CD4-positive, alpha-beta T cell treated with Interleukin-4 for 1 hour (primary cell): ENCODE results near the gene MBTPS1.

Source experiments
- DNase-seq, 2 donors: peaks; one replicate each; pipeline ENCODE4 v3.0.0-alpha.2; 2020 to 2022

MBTPS1 gene

DNA sequence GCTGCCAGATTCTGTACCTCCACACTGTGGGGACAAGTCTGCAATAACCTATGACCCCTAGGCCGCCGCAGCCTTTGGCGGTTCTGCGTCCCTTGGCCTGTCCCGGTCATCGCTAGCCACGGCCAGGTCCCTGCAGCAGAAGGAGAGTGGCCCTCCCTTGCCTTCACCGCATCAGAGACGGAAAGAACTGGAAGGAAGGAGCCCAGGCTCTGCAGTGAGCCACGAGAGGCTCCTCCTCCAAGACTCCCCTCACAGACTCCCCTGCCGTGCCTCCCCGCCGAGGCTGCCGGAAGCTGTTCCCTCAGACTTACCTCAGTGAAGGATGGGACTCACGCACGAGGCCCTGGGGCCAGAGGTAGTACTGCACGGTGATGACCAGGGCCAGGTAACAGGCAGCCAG is 85.2 kb downstream of the MBTPS1 start:
- DNase-seq = no peak

GRCh38 chr16:84029297-84030047 is 87.3 kb downstream of the MBTPS1 start:
- DNase-seq = no peak

- no peak for DNase-seq
These were observed 89.1 kb downstream of the MBTPS1 start for GRCh38 chr16:84027625-84028024.

DNA sequence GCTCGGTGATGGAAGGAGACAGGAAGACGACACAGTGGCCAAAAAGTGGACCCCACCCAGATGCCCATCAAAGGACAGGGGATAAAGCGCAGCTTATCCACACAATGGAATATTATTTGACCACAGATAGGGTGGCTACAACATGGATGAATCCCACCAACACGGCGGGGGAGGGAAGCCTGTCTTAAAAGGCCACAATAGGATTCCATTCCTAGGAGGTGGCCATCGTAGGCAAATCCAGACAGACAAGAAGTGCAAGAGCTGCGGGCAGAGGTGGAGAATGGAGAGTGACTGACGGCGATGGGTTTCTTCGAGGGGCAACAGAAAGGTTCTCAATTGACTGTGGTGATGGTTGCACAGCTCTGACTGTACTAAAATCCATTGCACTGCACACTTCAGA is 90.1 kb downstream of the MBTPS1 start:
- no peak for DNase-seq

GRCh38 chr16:84024854-84025253 is 91.9 kb downstream of the MBTPS1 start:
- no peak for DNase-seq

DNA sequence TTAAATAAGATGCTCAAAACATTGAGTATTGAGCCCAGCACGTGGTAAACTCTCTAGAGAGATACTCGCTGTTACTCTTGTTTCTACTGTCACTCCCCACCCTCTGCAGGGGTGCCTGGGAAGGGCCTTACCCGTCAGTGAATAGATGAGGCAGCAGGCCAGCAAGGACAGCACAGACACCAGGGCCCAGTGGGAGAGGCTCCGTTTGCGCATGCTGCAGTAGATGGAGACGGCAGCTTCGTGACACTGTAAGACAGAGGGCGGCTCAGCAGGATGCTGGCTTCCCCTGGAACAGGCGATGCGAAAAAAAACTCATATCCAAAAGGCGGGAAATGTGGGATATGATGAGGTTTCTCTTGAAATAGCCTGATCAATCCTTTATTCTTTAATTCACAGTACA is 94.1 kb downstream of the MBTPS1 start:
- DNase-seq = no peak

- no peak for DNase-seq
These were observed 95.3 kb downstream of the MBTPS1 start for GRCh38 chr16:84021488-84021887.

DNA sequence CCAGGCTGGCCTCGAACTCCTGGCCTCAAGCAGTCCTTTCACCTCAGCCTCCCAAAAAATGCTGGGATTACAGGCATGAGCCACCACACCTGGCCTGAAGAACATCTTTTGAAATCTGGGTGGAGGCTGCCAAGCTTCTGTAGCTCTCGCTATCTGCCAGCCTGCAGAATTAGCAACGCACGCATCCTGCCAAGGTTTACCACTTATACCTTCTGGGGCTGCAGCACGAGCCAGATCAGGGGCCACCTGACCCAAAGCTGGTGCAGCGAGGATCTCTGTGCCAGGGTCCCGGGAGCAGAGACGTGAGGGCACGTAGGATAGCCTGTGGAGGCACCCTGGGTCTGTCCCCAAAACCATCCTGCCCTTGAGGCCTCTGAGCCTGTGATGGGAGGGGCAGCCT is 96.4 kb downstream of the MBTPS1 start:
- no peak for DNase-seq

- DNase-seq = no peak
These were observed 98.0 kb downstream of the MBTPS1 start for GRCh38 chr16:84018710-84019109.

DNA sequence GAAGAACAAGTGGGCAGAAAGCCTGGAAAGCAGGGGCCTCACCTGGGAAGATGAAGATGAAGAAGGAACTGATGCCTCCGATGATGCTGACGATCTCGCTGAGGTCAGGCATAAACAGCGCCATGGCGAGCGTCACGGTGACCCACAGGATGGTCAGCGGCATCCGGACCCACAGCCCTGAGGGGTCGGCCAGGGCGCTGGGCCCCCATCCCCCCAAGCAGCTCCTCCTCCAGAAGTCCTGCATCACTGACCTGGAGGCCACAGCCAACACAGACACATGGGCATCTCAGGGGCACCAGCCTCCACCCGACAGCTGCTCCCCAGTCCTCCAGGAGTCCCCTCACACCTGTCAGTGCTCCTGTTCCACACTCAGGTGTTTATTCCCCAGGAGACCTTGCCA is 100.3 kb downstream of the MBTPS1 start:
- DNase-seq = no peak

- no peak for DNase-seq
These were observed 101.3 kb downstream of the MBTPS1 start for GRCh38 chr16:84015399-84015798.

DNA sequence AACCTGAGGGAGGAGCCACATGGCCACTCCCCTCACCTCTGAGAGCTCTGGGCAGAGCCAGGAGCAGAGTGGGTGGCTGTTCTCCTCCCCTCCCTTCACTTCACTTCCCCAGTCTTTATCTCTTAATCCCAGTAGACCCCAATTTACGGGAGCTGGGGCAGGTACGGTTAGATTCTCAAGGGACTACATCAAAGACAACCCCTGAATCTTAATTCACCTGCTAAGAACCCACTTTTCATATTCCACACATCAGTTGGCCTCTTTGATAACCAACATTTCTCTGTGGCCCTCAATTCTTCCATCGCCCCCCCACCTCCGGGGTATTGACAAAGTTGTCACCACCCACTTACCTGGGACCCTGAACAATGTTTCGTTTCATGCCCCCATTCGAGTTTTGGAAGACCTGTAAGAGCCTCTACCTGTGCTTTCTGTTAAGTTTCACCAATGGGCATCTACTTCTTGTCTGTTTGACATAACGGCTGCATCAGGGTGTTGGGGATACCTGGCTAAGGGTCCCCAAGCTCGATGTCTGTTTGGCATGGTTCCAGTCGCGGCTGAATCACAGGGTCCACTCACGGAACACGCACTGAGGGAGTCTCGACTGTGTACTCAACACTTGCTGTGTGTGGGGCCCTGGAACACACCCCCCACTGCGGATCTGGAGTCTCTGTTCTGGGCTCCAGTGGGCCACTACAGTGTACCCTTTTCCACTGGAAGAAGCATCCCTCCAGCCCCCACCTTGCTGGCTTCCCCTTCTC is 102.0 kb downstream of the MBTPS1 start:
- no peak for DNase-seq

DNA sequence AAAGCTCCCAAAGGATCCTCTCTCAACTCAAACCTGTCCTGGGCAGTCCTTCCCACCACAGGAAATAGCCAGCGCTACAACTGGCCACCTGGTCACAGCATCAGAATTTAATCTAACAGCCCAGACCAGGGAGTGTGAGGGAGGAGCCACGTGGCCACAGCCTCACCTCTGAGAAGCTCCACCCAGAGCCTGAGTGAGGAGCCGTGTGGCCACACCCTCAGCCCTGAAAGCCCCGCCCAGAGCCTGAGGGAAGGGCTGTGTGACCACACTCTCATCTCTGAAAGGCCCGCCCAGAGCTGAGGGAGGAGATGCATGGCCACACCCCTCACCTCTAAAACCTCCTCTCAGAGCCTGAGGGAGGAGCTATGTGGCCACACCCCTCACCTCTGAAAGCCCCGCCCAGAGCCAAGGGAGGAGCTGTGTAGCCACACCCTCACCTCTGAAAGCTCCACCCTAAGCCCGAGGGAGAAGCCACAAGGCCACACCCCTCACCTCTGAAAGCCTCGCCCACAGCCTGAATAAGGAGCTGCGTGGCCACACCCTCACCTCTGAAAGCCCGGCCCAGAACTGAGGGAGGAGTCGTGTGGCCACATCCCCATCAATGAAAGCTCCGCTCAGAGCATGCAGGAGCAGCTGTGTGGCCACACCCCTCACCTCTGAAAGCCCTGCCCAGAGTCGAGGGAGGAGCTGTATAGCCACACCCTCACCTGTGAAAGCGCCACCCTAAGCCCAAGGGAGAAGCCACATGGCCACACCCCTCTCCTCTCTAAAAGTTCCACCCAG is 102.8 kb downstream of the MBTPS1 start:
- DNase-seq = peak; percentile 45 to 67

GRCh38 chr16:84009282-84009681 is 107.5 kb downstream of the MBTPS1 start:
- DNase-seq = no peak

- DNase-seq = no peak
These were observed 108.8 kb downstream of the MBTPS1 start for GRCh38 chr16:84007965-84008364.

- DNase-seq = no peak
These were observed 109.2 kb downstream of the MBTPS1 start for GRCh38 chr16:84007520-84007919.

DNA sequence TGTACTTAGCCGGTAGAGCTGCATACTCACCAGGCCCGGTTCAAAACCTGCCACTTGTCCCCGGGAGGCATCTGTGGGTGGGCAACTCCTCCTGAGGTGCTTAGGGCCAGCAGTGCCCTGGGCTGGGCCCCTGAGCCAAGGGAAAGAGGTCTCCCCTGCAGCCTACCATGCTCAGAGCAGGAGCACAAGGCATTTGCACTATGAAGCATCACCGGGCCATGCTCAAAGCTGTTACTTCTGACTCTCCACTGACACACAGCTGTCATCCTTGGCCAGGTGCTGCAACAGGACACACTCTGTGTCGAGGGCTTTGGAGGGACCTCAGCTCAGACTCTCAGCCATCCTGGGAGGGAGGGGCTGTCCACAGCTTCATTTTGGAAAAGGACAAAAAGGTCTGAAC is 111.4 kb downstream of the MBTPS1 start:
- no peak for DNase-seq

DNA sequence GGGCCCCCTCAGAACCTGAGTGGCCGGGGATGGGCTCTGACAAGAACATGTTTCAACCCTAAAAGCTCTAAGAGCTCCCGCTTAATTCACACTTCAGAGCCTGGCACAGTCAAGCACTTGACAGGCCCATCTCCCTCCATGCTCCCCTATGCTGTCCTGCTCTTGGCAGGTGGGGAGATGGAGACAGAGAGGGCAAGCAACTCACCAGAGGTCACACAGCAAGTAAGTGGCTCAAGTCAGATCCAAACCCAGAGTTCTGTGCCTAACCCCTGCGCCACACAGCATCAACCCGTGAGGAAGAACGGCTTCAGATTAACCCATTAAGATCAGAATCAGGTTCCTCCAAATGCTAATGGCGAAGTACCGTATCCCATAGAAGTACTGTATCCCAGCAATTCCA is 112.3 kb downstream of the MBTPS1 start:
- DNase-seq = no peak
